ENCODE results near the gene LRRC3C.

GRCh38 chr17:39922006-39922405 lies 5.5 kb upstream of the LRRC3C start:
- no peak for TF ChIP-seq CTCF (IDR thresholded peaks at IDR 0.05; ENCODE audit: insufficient read depth, low read length, poor library complexity, severe bottlenecking)
- no peak for TF ChIP-seq EZH2phosphoT487 (conservative IDR thresholded peaks at IDR 0.05; ENCODE audit: low read length)

All from SU-DHL-6 (cell line).